SKM-1 (cell line): ENCODE measurements around the gene ALDH8A1.

Experiments
- DNase-seq: peaks from one replicate; lab custom pipeline; 2025; ENCODE audit not compliant: unreplicated experiment; lab: John Stamatoyannopoulos, UW

The ALDH8A1 gene

GRCh38 chr6:134949927-134950326 is at the start of gene ALDH8A1:
ALDH8A1 (minus strand) TSS chr6:134950101; CDS start chr6:134950053, 48 bp downstream.
- DNase-seq, result no peak

- DNase-seq, result no peak
Measured at GRCh38 chr6:134999107-134999506, 49.2 kb upstream of the ALDH8A1 start.

- no peak for DNase-seq
Measured at GRCh38 chr6:134997133-134997995, 47.5 kb upstream of the ALDH8A1 start.

GRCh38 chr6:134995536-134995935 is 45.6 kb upstream of the ALDH8A1 start:
- DNase-seq, result no peak

- no peak for DNase-seq
Measured at GRCh38 chr6:134994431-134994830, 44.5 kb upstream of the ALDH8A1 start.

GRCh38 chr6:134992155-134992554 is 42.3 kb upstream of the ALDH8A1 start:
- no peak for DNase-seq

- DNase-seq, result no peak
Measured at GRCh38 chr6:134990262-134990661, 40.4 kb upstream of the ALDH8A1 start.

GRCh38 chr6:134984821-134985220 is 34.9 kb upstream of the ALDH8A1 start:
- no peak for DNase-seq

- DNase-seq, result no peak
Measured at GRCh38 chr6:134983823-134984222, 33.9 kb upstream of the ALDH8A1 start.

- no peak for DNase-seq
Measured at GRCh38 chr6:134982161-134982560, 32.3 kb upstream of the ALDH8A1 start.

- DNase-seq, result no peak
Measured at GRCh38 chr6:134980846-134981245, 30.9 kb upstream of the ALDH8A1 start.

GRCh38 chr6:134979142-134979541 is 29.2 kb upstream of the ALDH8A1 start:
- no peak for DNase-seq

GRCh38 chr6:134974370-134974769 is 24.5 kb upstream of the ALDH8A1 start:
- DNase-seq, result no peak

- DNase-seq, result no peak
Measured at GRCh38 chr6:134967711-134968110, 17.8 kb upstream of the ALDH8A1 start.

- DNase-seq, result no peak
Measured at GRCh38 chr6:134964451-134965203, 14.7 kb upstream of the ALDH8A1 start.

GRCh38 chr6:134962421-134962820 is 12.5 kb upstream of the ALDH8A1 start:
- no peak for DNase-seq

- no peak for DNase-seq
Measured at GRCh38 chr6:134961366-134961765, 11.5 kb upstream of the ALDH8A1 start.

GRCh38 chr6:134959603-134960002 is 9.7 kb upstream of the ALDH8A1 start:
- no peak for DNase-seq

GRCh38 chr6:134956676-134957075 is 6.8 kb upstream of the ALDH8A1 start:
- DNase-seq, result no peak

- no peak for DNase-seq
Measured at GRCh38 chr6:134956032-134956431, 6.1 kb upstream of the ALDH8A1 start.

- no peak for DNase-seq
Measured at GRCh38 chr6:134954272-134955000, 4.5 kb upstream of the ALDH8A1 start.
